HG02852 (cell line): Measurements from ENCODE around the gene FCGR2B.
"Not testable (repeated sequence)": the region's sequence is repeated elsewhere in the genome, so short reads cannot be mapped to it uniquely, and the experiment has no call there.

Source experiments
- ATAC-seq: cut with Tn5 transposase; IDR thresholded peaks from one replicate; pipeline ENCODE4 v1.9.1; 2021; ENCODE audit warnings: mild to moderate bottlenecking, moderate library complexity; ENCODE audit not compliant: unreplicated experiment

The FCGR2B gene

DNA sequence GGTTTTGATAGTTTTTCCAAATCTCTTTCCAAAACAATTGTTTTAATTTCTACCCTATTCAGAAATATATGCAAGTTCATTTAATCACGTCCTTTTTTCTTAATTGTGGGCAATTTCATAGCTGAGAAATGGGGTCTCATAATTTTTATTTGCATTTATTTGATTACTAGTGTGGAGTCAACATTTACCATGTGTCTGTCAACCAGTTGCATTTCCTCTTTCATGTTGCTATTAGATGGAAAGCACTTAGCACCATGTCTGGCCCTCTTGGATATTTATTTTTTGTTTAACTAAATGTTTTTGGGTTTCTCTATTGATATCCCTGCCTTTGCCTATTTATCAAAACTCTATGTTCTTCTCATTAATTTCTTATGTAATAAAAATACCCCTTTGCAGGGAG lies 18.1 kb upstream of the FCGR2B start:
- ATAC-seq = not testable (repeated sequence)

GRCh38 chr1:161647507-161648360 lies 15.2 kb upstream of the FCGR2B start:
- ATAC-seq = not testable (repeated sequence)

DNA sequence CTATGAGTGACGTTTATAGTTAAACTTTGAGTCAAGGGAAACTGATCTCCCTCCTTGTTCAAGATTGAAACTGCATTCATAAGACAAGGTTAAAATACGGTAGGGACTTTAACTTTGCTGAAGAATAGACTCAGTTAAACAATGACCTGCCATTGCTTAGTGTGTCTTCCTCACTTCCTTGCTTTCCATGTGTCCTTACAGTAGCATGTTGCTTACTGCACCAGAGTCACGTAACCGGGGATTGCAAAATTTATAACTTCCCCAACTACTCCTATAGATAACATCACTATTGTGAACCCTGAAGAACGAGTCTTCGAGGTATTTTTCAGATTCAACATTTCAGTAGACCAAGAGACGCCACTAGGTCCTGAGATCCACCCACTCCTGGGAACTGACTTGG lies 9.4 kb upstream of the FCGR2B start:
- not testable (repeated sequence) for ATAC-seq

- ATAC-seq = not testable (repeated sequence)
Measured at GRCh38 chr1:161653971-161654370, 9.0 kb upstream of the FCGR2B start.

DNA sequence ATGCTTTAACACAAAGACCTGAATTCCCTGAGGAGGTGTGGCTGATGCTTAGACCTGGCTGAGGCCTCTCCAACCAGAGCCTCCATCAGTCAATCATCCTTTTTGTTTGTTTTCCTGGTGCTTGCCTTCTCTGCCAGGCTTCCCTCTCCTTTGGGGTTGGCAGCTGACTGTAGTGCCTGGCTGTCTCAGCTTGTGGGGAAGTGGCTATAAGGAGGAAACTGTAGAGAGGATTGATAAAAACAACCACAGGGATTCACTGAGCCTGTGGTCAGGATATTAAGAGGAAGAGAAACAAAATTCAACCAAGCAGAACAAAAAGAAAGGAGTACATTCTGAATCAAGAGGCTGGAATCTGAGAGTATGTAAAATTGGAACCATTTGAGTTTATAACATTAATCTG lies 4.4 kb upstream of the FCGR2B start:
- not testable (repeated sequence) for ATAC-seq

- not testable (repeated sequence) for ATAC-seq
Measured at GRCh38 chr1:161661660-161662311, 1.2 kb upstream of the FCGR2B start.

DNA sequence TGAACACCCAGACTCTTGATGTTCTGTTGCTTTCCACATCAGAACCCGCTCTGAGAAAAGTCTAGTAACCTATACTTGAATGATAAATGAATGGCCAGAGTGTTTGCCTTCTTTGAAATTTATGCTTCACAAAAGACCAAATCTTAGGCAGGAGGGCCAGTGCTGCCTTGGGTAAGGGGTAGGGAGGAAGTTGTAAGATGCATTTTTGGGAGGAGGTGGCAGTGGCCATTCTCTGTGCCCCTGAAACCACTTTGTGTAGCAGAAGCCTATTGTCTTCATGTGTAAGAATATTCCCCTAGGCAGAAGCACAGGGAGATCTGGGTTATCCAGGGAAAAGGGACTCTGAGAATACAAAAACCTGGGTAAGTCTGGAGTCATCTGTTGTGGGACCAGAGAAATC lies 626 bp downstream of the FCGR2B start:
- ATAC-seq = not testable (repeated sequence)

GRCh38 chr1:161664689-161665088 lies 1.7 kb downstream of the FCGR2B start:
- not testable (repeated sequence) for ATAC-seq

DNA sequence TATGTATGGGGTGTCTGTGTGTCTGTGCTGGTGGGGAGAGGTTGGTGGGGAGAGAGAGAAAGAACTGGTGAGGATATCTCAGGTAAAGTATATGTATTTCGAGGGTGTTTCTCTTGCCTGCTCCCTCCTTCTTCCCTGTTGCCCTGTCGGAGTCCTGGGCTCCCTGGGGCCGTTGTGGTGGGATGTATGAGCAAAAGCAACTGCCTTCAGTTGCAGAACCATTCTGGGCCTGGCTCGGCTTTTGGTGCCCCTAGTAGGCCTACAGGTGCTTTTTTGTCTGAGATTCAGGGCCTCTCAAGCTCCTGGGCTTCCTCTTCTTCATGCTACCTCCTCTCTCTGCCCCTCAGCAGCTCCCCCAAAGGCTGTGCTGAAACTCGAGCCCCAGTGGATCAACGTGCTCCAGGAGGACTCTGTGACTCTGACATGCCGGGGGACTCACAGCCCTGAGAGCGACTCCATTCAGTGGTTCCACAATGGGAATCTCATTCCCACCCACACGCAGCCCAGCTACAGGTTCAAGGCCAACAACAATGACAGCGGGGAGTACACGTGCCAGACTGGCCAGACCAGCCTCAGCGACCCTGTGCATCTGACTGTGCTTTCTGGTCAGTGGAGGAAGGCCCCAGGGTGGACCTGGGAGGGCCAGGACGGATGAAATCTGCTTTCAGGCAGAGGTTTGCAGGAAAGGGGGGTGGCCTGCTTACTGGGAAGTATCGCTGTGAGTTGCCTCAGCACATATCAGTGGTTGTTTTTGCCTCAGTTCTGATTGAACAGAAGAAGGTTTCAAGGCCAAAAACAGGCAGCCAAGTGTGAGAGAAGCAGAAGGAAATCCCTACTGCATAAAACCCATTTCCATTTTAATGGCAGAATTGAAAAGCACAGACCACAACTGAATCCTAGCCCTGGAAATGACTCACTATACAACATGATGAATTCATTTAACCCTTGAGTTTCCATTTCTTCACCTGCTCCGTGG lies 8.4 kb downstream of the FCGR2B start:
- ATAC-seq = not testable (repeated sequence)

- not testable (repeated sequence) for ATAC-seq
Measured at GRCh38 chr1:161673437-161673836, 10.5 kb downstream of the FCGR2B start.

GRCh38 chr1:161674447-161674846 lies 11.5 kb downstream of the FCGR2B start:
- ATAC-seq = not testable (repeated sequence)

DNA sequence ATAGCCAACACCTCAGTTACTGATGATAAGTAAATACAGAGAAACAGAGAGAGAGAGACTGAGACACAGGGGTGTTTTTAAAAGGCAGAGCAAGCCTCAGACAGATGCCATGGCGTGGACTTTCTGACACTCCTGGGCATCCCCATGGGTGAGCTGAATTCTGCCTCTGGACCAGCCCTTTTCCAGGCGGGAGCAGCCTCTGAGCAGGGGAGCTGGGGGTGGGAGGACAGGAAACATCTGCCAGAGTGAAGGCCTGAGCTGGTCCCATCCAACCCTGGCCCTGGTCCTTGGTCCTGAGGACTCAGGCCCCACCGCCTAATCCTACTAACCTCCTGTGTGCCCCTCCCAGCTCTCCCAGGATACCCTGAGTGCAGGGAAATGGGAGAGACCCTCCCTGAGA lies 12.0 kb downstream of the FCGR2B start:
- ATAC-seq = not testable (repeated sequence)

DNA sequence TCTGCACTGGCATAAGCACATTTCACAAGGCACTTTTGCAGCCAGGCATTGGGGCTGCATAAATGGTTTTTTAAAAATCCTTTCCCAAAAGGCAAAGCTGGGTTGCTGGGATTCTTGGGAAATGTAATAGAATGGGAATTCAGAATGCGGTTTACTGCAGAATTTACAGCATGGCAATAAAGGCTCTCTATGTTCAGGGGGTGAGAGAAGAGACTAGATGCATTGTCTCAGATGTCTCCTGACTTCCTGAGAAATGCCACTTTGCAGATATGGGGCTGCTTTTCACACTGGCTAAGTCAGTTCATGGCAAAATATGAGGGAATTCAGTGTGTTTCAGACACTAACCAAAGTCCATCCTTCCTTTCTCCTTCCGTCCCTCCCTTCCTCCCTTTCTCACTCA lies 13.5 kb downstream of the FCGR2B start:
- ATAC-seq = no peak

GRCh38 chr1:161676958-161677689 lies 14.2 kb downstream of the FCGR2B start:
- ATAC-seq = no peak

DNA sequence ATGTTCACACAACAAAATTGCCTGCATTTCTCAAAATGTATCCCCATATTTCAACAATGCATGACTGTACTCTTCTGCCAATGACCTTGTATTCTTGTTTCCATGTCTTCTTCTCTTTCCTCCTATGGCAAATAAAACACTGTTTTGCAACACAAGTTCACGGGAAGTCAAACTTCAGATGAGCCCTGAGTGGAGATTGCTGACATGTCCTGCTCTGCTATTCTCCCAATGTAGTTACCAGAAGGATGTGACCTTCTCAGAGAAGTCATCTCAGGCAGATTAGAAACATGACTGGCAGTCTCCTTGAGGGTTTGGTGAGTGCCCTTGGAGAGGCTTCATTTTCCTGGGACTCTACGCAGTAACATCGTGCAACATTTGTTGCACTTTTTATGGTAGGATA lies 15.6 kb downstream of the FCGR2B start:
- ATAC-seq = no peak

GRCh38 chr1:161681879-161682278 lies 18.9 kb downstream of the FCGR2B start:
- no peak for ATAC-seq

- ATAC-seq = no peak
Measured at GRCh38 chr1:161688946-161689345, 26.0 kb downstream of the FCGR2B start.

GRCh38 chr1:161691846-161692245 lies 28.9 kb downstream of the FCGR2B start:
- no peak for ATAC-seq

DNA sequence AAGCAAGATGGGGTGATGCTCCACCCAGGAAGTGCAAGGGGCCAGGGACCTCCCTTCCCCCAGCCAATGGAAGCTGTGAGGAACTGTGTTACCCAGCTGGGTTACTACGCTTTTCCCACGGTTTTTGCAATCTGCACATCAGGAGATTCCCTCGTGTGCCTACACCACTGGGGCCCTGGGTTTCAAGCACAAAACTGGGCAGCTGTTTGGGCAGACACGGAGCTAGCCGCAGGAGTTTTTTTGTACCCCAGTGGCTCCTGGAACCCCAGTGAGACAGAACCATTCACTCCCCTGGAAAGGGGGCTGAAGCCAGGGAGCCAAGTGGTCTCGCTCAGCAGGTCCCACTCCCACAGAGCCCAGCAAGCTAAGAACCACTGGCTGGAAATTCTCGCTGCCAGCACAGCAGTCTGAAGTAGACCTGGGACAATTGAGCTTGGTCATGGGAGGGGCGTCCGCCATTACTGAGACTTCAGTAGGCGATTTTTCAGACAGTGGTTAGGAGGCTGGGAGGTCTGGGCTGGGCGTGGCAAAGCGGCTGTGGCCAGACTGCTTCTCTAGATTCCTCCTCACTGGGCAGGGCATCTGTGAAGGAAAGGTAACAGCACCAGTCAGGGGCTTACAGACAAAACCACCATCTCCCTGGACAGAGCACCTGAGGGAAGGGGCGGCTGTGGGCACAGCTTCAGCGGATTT lies 30.2 kb downstream of the FCGR2B start:
- ATAC-seq = not testable (repeated sequence)

GRCh38 chr1:161698302-161698701 lies 35.4 kb downstream of the FCGR2B start:
- not testable (repeated sequence) for ATAC-seq
